Measurements from ENCODE around the gene KRT83. TPM values are rescaled to one million over a fixed set of nuclear protein-coding genes. Genes with fewer than 3 reads are reported as not detected.
A peak's percentile ranks its signal among the peaks of the same experiment; 100 is the strongest.

Gene KRT83
- total RNA-seq, 1 donor from 2014 or later, result not detected

DNA sequence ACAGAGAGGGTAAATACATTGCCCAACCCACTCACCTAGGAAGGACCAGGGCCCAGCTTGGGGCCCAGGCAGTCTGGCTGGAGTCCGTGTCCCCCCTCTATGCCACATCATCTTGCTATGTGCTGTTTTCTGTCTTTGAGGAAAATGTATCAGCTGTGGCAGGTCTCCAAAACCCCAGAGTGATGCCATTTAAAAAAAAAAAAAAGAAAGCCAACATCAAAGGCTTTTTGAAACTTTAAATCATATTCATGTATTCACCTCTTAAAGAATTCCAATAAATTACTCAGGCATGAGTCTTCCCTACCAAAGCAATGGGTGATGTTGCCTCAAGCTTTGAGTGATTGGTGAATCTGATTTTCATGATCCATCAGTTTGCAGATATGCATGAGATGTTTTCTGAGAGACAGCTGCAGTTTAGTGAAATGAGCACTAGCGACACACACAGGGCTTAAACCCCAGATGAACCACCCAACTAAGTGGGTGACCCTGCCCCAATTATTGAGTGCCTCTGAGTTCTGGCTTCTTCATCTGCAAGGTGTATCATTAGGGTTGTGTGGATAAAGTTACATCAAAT, 35.9 kb downstream of the KRT83 start:
- H3K4me3 ChIP-seq, result no peak overlapping the region
- ATAC-seq, result no peak
- H3K4me1 ChIP-seq, result peaks cover 16% of the 10 kb centered on the region
- H3K36me3 ChIP-seq, result no peaks in the 10 kb centered on the region
- H3K9me3 ChIP-seq, result no peaks in the 10 kb centered on the region
- DNase-seq, result no peak
- intact Hi-C loops (cut with DNase I), result no loop called here
- TF ChIP-seq, protein P1, sequence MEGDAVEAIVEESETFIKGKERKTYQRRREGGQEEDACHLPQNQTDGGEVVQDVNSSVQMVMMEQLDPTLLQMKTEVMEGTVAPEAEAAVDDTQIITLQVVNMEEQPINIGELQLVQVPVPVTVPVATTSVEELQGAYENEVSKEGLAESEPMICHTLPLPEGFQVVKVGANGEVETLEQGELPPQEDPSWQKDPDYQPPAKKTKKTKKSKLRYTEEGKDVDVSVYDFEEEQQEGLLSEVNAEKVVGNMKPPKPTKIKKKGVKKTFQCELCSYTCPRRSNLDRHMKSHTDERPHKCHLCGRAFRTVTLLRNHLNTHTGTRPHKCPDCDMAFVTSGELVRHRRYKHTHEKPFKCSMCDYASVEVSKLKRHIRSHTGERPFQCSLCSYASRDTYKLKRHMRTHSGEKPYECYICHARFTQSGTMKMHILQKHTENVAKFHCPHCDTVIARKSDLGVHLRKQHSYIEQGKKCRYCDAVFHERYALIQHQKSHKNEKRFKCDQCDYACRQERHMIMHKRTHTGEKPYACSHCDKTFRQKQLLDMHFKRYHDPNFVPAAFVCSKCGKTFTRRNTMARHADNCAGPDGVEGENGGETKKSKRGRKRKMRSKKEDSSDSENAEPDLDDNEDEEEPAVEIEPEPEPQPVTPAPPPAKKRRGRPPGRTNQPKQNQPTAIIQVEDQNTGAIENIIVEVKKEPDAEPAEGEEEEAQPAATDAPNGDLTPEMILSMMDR (IDR thresholded peaks at IDR 0.05), result no peak
- no peak overlapping the region for H3K27ac ChIP-seq
- H3K27me3 ChIP-seq, result no peaks in the 10 kb centered on the region

DNA sequence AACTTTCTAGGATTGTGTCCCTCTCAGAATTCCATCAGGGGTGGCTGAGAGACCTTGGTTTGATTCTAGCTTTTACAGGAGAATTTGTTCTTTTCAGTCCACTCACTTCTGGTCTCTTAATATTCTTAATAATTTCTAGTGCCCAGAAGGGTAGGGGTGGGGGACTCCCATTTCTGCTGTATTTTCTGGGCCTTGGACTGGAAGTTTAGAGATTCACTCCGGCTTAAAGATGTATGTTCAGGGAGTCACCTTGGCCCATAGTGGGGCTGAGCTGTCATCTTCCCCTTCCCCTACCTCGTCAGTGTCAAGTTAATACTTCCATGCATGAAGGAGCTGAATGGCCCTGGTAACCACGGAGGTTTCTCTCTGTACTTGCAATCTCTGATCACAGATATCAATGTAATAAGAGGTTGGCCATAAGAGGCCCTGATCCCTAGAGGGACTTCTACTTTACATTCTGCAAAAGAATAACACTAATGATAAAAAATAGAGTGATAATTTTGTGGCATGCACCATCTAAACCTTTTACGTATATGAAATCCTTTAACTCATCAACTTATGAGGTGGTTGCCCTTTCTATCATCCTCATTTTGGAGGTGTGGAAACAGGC, 36.5 kb downstream of the KRT83 start:
- Histone ChIP-seq H3K36me3 (no peaks in the 10 kb centered on the region), H3K4me3 (no peak overlapping the region), H3K27ac (no peak overlapping the region), H3K4me1 (peaks cover 22% of the 10 kb centered on the region), H3K9me3 (no peaks in the 10 kb centered on the region), H3K27me3 (no peaks in the 10 kb centered on the region)
- TF ChIP-seq, protein P1 (IDR thresholded peaks at IDR 0.05), result no peak
- intact Hi-C loops (cut with DNase I), result no loop called here
- ATAC-seq, result no peak
- no peak for DNase-seq

DNA sequence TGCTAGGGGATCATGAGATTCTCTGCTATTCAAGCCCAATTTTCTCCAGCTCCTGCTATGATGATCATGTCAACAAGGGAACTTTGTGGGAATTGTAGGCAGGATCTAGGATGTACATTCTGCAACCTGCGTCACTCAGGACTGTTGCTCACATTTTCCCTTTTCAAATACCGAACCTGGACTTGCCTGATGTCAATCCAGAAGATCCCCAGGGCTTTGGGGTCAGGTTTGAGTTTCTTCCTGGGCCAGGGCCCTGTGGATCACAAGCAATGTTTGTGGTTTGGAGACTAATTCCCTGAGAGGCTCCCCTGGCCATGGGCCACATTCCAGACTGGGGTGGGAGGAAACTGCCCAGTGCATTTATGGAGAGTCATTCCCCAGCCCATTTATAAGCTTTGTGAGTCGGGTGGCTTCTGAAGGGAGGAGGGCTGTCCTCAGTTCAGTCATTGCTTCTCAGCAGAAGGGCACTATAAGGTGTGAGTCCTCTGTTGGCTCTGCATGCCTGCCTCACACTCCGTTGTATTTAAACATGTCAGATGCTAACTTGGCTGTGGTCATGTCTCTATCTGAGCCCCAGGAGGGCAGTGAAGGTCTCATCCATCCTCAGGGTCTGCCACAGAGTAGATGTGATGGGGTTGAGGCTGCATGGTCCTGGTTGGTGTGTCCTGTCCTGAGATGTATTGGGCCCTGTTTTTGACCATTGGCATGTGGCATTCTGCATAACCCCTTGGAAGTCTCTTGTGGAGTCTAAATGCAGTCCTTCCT, 40.2 kb downstream of the KRT83 start:
- peak; percentile 58 for ATAC-seq
- peak; percentile 82 for DNase-seq
- intact Hi-C loops (cut with DNase I), result no loop called here

DNA sequence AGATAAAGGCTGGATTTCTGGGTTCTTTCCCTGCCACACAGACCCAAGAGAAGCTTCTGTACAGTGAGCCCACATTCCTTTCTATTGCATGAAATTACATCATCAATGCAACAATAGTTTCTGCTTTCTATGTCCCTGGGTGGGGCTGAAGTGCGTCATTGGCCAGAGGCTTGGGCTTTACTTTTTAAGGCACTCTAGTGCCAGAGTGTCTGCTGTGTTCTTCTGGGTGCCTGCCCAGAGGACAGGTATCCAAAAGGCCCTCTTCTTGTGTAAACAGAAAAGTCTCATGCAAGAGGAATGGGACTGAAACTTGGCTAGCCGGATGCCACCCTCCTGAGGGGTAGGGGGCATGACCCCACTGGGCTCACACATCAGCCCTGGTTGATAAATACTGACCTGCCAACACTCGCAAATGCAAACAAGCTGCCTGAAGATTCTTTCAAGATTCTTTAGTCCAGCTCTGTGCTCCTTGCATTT, 40.8 kb downstream of the KRT83 start:
- Histone ChIP-seq H3K27ac (peak overlapping the region; percentile 80), H3K9me3 (no peaks in the 10 kb centered on the region), H3K4me1 (peaks cover 34% of the 10 kb centered on the region), H3K27me3 (no peaks in the 10 kb centered on the region), H3K4me3 (no peak overlapping the region), H3K36me3 (no peaks in the 10 kb centered on the region)
- ATAC-seq (peak; percentile 79), DNase-seq (peak; percentile 84)
- TF ChIP-seq, protein P1 (IDR thresholded peaks at IDR 0.05), result no peak
- intact Hi-C loops (cut with DNase I), result no loop called here

More for the DNA sequence above, 40.2 kb downstream of the KRT83 start:
- H3K27me3 ChIP-seq, result no peaks in the 10 kb centered on the region
- TF ChIP-seq, protein P1 (IDR thresholded peaks at IDR 0.05), result no peak
- H3K4me3 ChIP-seq, result no peak overlapping the region
- no peaks in the 10 kb centered on the region for H3K9me3 ChIP-seq
- H3K4me1 ChIP-seq, result peaks cover 34% of the 10 kb centered on the region
- no peaks in the 10 kb centered on the region for H3K36me3 ChIP-seq
- H3K27ac ChIP-seq, result peak overlapping the region; percentile 80

DNA sequence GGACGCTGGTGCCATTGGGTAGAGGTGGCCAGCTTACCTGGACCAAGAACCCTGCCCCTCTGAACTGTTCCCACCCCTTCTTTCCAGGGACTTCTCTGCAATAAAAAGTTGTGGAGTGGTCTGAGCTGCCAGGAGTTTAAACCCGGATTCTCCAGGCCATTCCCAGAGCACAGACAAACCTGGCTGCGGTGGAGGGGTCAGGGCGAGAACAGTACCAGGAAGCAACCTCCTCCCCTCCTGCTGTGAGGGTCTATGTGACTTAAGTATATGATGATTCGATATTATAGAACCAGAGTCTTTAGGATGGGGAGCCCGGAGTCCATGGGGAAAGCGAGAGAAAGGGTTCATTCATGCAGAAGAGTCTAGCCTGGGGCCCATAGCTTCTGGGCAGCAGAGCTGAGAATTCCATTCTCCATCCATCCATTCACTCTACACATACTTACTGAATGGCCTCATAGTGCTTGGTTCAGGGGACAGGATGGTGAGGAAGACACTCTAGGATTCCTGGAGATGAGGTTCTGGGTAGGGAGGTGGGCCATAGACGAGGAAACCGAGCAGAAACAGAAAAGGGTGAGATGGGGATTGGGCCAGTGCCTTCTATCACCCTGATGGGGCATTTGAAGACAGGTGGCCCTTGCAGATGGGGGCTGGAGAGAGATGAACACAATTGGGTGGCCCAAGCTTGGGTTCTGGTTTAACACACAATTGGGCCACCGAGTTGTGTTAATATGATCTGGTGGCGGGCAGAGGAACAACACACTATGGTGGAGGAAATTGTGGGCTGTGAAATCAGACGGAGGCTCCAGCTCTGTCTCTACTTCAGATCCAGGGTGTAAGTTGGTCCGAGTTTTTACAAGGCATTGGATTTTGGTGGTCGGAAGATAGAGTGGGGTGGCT, 41.5 kb downstream of the KRT83 start:
- no peaks in the 10 kb centered on the region for H3K9me3 ChIP-seq
- no peaks in the 10 kb centered on the region for H3K36me3 ChIP-seq
- peaks cover 34% of the 10 kb centered on the region for H3K4me1 ChIP-seq
- intact Hi-C loops (cut with DNase I), result no loop called here
- no peak overlapping the region for H3K4me3 ChIP-seq
- DNase-seq, result no peak
- no peak for ATAC-seq
- no peaks in the 10 kb centered on the region for H3K27me3 ChIP-seq
- peak overlapping the region; percentile 80 for H3K27ac ChIP-seq
- TF ChIP-seq, protein P1 (IDR thresholded peaks at IDR 0.05), result no peak

Data from upper lobe of right lung (tissue), 1 donor.